PFSK-1 (cell line): ENCODE measurements around the gene TMEM267. TPM values are rescaled to one million over a fixed set of nuclear protein-coding genes. Genes with fewer than 3 reads are reported as not detected.
A peak's percentile ranks its signal among the peaks of the same experiment; 100 is the strongest.

ENCODE experiments used
- FOXP2 ChIP-seq: optimal IDR thresholded peaks from 2 replicates; pipeline ENCODE3; 2011; ENCODE audit warnings: borderline replicate concordance, control low read depth, inconsistent platforms; ENCODE audit not compliant: insufficient read depth; ENCODE audit errors: extremely low read length, extremely low read depth
- POLR2AphosphoS5 ChIP-seq: IDR thresholded peaks from 2 replicates; pipeline ENCODE4 v1.6.1; 2012; ENCODE audit warnings: low read depth, mild to moderate bottlenecking, control low read depth, low read length, moderate library complexity
- REST ChIP-seq, 2 experiments: IDR thresholded peaks; 2 replicates each; pipeline versions ENCODE4 v1.6.1 to v1.8.0; 2011 to 2012; ENCODE audit warnings: low read depth in 2 of 2, low read length in 2 of 2, control low read depth in 1 of 2, inconsistent platforms in 1 of 2, mild to moderate bottlenecking in 1 of 2, moderate library complexity in 1 of 2; ENCODE audit not compliant: insufficient read depth in 1 of 2
- SIN3A ChIP-seq: IDR thresholded peaks from 2 replicates; pipeline ENCODE4 v1.6.1; 2012; ENCODE audit warnings: mild to moderate bottlenecking, low read length, moderate library complexity, borderline replicate concordance; ENCODE audit not compliant: insufficient read depth
- TAF1 ChIP-seq: IDR thresholded peaks from 2 replicates; pipeline ENCODE4 v1.6.1; 2012; ENCODE audit warnings: low read length, control low read depth, borderline replicate concordance; ENCODE audit not compliant: insufficient read depth
- polyA plus RNA-seq: library from polyadenylated mRNA; unstranded; fragments of >200 nt; gene quantifications from one replicate; pipeline ENCODE4 v1.2.1, GENCODE V29; 2012; ENCODE audit warnings: low read depth, missing spikeins; ENCODE audit not compliant: insufficient read length

Gene TMEM267
- 9.2 TPM for polyA plus RNA-seq

- TF ChIP-seq POLR2AphosphoS5 (peak; percentile 93), TAF1 (peak; percentile 94), FOXP2 (peak; percentile 60), SIN3A (0 out of 2 replicates have a peak, but pooled peaks have one; percentile 8), REST (IDR thresholded peaks at IDR 0.05; ENCODE audit: insufficient read depth in 1 of 2, low read depth in 2 of 2, low read length in 2 of 2) (peak in 1 of 2 experiments; percentile 52; a peak in 3 of 4 replicates)
Observed at GRCh38 chr5:43483298-43484105, at the start of gene TMEM267. Gene TMEM267 (minus strand): TSS chr5:43483865. CDS start chr5:43453969, 29,896 bp downstream.

- TF ChIP-seq REST (IDR thresholded peaks at IDR 0.05; ENCODE audit: insufficient read depth in 1 of 2, low read depth in 2 of 2, low read length in 2 of 2): no peak
- no peak for TF ChIP-seq POLR2AphosphoS5
- TF ChIP-seq TAF1: no peak
- no peak for TF ChIP-seq SIN3A
- no peak for TF ChIP-seq FOXP2
Observed at GRCh38 chr5:43530648-43531047, 47.0 kb upstream of the TMEM267 start.

- TF ChIP-seq REST (IDR thresholded peaks at IDR 0.05; ENCODE audit: insufficient read depth in 1 of 2, low read depth in 2 of 2, low read length in 2 of 2) (no peak), SIN3A (no peak), POLR2AphosphoS5 (no peak), FOXP2 (no peak), TAF1 (no peak)
Observed at GRCh38 chr5:43523662-43524072, 40.0 kb upstream of the TMEM267 start.

- no peak for TF ChIP-seq SIN3A
- TF ChIP-seq TAF1: no peak
- TF ChIP-seq FOXP2: no peak
Observed at GRCh38 chr5:43520615-43521014, 37.0 kb upstream of the TMEM267 start.

- TF ChIP-seq SIN3A: no peak
- TF ChIP-seq TAF1: no peak
- TF ChIP-seq REST (IDR thresholded peaks at IDR 0.05; ENCODE audit: insufficient read depth in 1 of 2, low read depth in 2 of 2, low read length in 2 of 2): no peak
- TF ChIP-seq FOXP2: no peak
Observed at GRCh38 chr5:43515678-43516048, 32.0 kb upstream of the TMEM267 start.
